Mucosa of descending colon (tissue), 3 donors: ENCODE measurements around the gene ARMC2. TPM values are rescaled to one million over a fixed set of nuclear protein-coding genes. Genes with fewer than 3 reads are reported as not detected.

Source experiments
- ATAC-seq: fragments of 200-7000 bp; cut with Tn5 transposase; one replicate; pipeline ENCODE4 v1.9.1; 2020; ENCODE audit warnings: mild to moderate bottlenecking, moderate library complexity
- DNase-seq, 3 donors: peaks; one replicate each; pipeline ENCODE4 v3.0.0-alpha.2; 2020
- H3K36me3 ChIP-seq: fragments of 200-600 bp; one replicate; pipeline ENCODE4 v1.8.0; 2021; ENCODE audit warnings: low read depth, mild to moderate bottlenecking
- H3K4me1 ChIP-seq: fragments of 200-600 bp; one replicate; pipeline ENCODE4 v1.8.0; 2021; ENCODE audit warnings: low read depth, mild to moderate bottlenecking
- H3K4me3 ChIP-seq: fragments of 200-600 bp; one replicate; pipeline ENCODE4 v1.8.0; 2021; ENCODE audit warnings: mild to moderate bottlenecking
- H3K9me3 ChIP-seq: fragments of 200-600 bp; one replicate; pipeline ENCODE4 v1.8.0; 2021; ENCODE audit warnings: mild to moderate bottlenecking
- intact Hi-C, 2 donors: fragments of 100-400 bp; cut with DNase I in 1 of 2; cut with micrococcal nuclease in 1 of 2; formaldehyde crosslinking; loops; one replicate each; pipeline versions ENCODE4 v1.11.0 to v1.11.1; 2022; cut with DNase I, micrococcal nuclease
- total RNA-seq, 3 donors: library from RNA; stranded (reverse); fragmentation: NEBNext Ultra II Directional in 2 of 3; extraction: Animal tissue kit (Norgen Biotek cat#: 25700) in 2 of 3; gene quantifications; one replicate each; pipeline versions ENCODE4 v1.2.1 to v1.2.4, GENCODE V29; 2021 to 2023
- TF ChIP-seq, protein P1 (sequence below): fragments of 200-600 bp; IDR thresholded peaks from one replicate; pipeline ENCODE4 v1.8.0; 2022; ENCODE audit warnings: antibody characterized with exemption, mild to moderate bottlenecking
- donor health status: DM: no; HTN: no; CAD: no; lungs with moderate emphysema.
- donor health status: DM: no; HTN: no; CAD: no.
- donor health status: DM: no; HTN: yes; CAD: no.

The ARMC2 gene
- total RNA-seq, 3 donors from 2014 or later = 3.5 to 5.5 (median 4.8) TPM

DNA sequence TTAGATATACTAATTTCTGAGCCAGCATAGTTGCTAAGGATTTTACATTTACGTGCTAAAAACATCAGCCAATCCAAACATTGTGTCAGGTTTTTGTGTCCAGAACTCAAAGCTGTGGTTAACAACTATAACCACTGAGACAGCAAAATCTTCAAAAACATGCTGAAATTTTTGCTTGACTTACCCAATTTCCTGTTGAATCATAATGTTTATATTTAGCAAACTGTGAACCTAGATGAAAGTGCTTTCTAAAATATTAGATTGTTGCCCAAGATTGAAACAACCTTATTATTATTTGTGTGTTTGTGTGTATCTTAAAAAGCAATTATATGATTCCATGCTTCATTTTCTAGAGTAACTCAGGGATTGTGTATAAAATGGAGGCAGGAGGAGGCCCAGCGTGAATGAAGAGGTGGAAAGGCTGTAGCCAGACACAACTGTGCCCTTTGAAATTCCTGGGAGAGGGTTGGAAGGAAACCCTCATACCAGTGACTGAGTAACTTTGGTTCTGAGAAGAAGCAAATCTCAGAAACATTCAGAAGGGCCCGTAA, 48.0 kb downstream of the ARMC2 start:
- ATAC-seq (peak; percentile 52), DNase-seq (no peak)
- intact Hi-C loops = no loop called here
- H3K9me3 ChIP-seq = no peaks in the 10 kb centered on the region
- H3K4me1 ChIP-seq = no peaks in the 10 kb centered on the region
- TF ChIP-seq, protein P1, sequence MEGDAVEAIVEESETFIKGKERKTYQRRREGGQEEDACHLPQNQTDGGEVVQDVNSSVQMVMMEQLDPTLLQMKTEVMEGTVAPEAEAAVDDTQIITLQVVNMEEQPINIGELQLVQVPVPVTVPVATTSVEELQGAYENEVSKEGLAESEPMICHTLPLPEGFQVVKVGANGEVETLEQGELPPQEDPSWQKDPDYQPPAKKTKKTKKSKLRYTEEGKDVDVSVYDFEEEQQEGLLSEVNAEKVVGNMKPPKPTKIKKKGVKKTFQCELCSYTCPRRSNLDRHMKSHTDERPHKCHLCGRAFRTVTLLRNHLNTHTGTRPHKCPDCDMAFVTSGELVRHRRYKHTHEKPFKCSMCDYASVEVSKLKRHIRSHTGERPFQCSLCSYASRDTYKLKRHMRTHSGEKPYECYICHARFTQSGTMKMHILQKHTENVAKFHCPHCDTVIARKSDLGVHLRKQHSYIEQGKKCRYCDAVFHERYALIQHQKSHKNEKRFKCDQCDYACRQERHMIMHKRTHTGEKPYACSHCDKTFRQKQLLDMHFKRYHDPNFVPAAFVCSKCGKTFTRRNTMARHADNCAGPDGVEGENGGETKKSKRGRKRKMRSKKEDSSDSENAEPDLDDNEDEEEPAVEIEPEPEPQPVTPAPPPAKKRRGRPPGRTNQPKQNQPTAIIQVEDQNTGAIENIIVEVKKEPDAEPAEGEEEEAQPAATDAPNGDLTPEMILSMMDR = no peak
- no peaks in the 10 kb centered on the region for H3K36me3 ChIP-seq
- H3K4me3 ChIP-seq = no peak overlapping the region

DNA sequence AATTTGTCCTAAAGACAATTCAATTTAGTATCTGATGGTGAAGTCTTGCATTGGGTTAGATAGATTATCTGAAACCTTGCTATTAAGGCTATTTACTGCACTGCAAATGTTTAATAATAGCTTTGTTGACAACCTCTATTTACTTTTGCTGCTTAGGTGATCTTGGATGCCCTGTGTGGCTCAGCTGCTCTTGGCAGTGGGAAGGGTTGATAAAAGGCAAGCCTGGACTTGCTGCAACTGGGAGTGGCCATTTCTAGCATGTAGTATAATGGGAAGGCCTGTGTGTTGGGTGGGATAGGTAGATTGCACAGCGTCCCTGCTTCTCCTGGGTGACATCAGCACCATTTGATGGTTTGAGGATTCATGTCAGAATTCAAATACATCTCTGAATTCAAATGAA, 49.1 kb downstream of the ARMC2 start:
- intact Hi-C loops = no loop called here
- TF ChIP-seq, protein P1 = no peak
- ATAC-seq (peak; percentile 65), DNase-seq (no peak)
- Histone ChIP-seq H3K4me3 (no peak overlapping the region), H3K36me3 (no peaks in the 10 kb centered on the region), H3K9me3 (no peaks in the 10 kb centered on the region), H3K4me1 (no peaks in the 10 kb centered on the region)

DNA sequence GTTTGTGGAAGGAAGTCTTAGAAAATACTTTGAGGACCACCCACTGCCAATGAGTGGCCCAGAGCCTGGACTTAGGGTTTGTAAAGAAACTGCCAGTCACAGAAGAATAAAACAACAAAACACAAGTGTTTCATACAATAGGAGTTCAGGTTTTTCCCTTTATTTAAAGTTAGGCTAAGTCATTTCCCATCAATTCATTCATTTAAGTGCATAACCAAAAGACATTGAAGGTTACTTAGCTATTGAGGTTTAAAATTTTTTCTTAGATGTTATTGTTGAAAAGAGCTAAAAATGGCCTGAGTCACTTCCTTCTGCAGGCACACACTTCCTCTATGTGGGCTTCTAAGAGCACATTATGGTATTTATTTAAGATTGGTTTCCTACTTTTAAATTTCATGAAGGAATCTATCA, 54.2 kb downstream of the ARMC2 start:
- DNase-seq (no peak), ATAC-seq (no peak)
- Histone ChIP-seq H3K36me3 (no peaks in the 10 kb centered on the region), H3K9me3 (no peaks in the 10 kb centered on the region), H3K4me3 (no peak overlapping the region), H3K4me1 (no peaks in the 10 kb centered on the region)
- TF ChIP-seq, protein P1 = no peak
- intact Hi-C loops = loop anchor here in 1 of 2 donors (10.0 kb wide), 1 partner anchor 172 kb away; no protein-coding TSS in a partner anchor

DNA sequence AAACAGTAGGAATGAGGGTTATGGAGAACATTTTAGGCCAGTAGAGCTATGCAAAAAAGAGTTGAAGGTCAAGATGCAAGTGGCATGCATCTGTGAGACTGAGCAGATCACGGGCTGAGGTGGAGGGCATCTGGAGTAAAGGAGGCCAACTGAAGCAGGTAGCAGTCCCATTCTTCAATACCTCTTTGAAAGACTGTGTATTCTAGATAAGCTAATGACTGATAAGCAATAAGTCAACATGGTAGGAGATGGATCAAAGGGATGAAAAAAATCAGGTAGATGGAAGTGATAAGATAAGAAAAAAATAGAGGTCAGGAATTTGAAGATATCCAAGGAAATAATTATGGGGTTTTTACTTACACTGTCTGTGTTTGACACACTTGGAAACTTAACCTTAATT, 55.6 kb downstream of the ARMC2 start:
- DNase-seq (no peak), ATAC-seq (peak; percentile 73)
- Histone ChIP-seq H3K4me1 (no peaks in the 10 kb centered on the region), H3K36me3 (no peaks in the 10 kb centered on the region), H3K9me3 (no peaks in the 10 kb centered on the region), H3K4me3 (no peak overlapping the region)
- intact Hi-C loops = loop anchor here in 1 of 2 donors (10.0 kb wide), 1 partner anchor 171 kb away; no protein-coding TSS in a partner anchor
- TF ChIP-seq, protein P1 = no peak

DNA sequence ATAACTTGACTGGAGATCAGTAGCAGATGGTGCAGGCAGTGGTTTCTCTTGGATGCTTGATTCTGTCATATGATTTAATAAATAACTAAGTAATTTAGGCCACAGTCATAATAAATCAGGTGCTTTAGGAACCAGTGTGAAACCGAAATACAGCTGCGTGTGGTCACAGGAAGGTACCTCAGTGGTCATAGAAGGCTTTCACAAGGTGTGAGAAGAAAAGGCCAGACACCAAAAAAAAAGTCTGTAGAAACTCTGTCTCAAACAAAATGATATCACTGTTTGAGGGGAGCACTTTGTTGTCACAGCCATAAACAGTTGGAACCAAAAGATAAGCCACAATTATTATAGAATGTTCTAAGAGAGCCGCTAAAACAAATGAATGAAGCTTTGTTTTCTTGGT, 56.5 kb downstream of the ARMC2 start:
- TF ChIP-seq, protein P1 = no peak
- Histone ChIP-seq H3K36me3 (no peaks in the 10 kb centered on the region), H3K4me1 (no peaks in the 10 kb centered on the region), H3K9me3 (no peaks in the 10 kb centered on the region), H3K4me3 (no peak overlapping the region)
- ATAC-seq (peak; percentile 79), DNase-seq (peak in 1 of 3 donors; percentile 35)
- intact Hi-C loops = loop anchor here in 1 of 2 donors (10.0 kb wide), 1 partner anchor 170 kb away; no protein-coding TSS in a partner anchor
